ENCODE results near the gene AGK.

DNA sequence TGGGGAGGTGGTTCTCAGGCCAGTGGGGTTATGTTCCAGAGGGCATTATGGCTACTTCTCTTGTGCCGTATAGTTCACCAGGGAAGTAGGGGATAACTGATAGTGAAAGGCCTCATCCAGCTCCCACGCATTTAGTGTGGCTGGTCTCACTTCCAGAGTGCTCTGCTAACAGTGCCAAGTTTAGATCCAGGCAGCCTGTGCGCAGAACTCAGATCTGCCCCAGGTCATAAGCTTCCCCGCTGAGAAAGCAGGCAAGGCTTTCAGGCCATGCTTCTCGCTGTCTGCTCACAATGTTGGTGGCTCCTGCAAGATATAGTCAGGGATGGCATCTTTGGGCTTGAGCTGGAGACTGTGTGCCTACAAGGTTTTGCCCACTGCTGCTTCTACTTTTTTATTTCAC lies 11.3 kb downstream of the AGK start:
- no peak for TF ChIP-seq CTCF (IDR thresholded peaks at IDR 0.05)
- TF ChIP-seq POLR2A (IDR thresholded peaks at IDR 0.05), result no peak

Measured in uterus (tissue), 2 donors.